HG02852 (cell line): ENCODE data around the gene SPRY2.
A peak's percentile ranks its signal among the peaks of the same experiment; 100 is the strongest.

Source experiments
- ATAC-seq: cut with Tn5 transposase; IDR thresholded peaks from one replicate; pipeline ENCODE4 v1.9.1; 2021; ENCODE audit warnings: mild to moderate bottlenecking, moderate library complexity; ENCODE audit not compliant: unreplicated experiment

The SPRY2 gene

GRCh38 chr13:80341101-80341755, at the start of gene SPRY2:
SPRY2 (minus strand) TSS chr13:80341126; CDS start chr13:80337705, 3,421 bp downstream.
- peak; percentile 41 for ATAC-seq

- no peak for ATAC-seq
Measured at GRCh38 chr13:80390338-80390737, 49.4 kb upstream of the SPRY2 start.

- no peak for ATAC-seq
Measured at GRCh38 chr13:80389073-80390038, 48.4 kb upstream of the SPRY2 start.

GRCh38 chr13:80388506-80388905, 47.6 kb upstream of the SPRY2 start:
- no peak for ATAC-seq

GRCh38 chr13:80386592-80386991, 45.7 kb upstream of the SPRY2 start:
- no peak for ATAC-seq

- no peak for ATAC-seq
Measured at GRCh38 chr13:80386002-80386401, 45.1 kb upstream of the SPRY2 start.

- no peak for ATAC-seq
Measured at GRCh38 chr13:80382576-80382975, 41.6 kb upstream of the SPRY2 start.

GRCh38 chr13:80379245-80379644, 38.3 kb upstream of the SPRY2 start:
- no peak for ATAC-seq

GRCh38 chr13:80376554-80376953, 35.6 kb upstream of the SPRY2 start:
- ATAC-seq = no peak

GRCh38 chr13:80374901-80375300, 34.0 kb upstream of the SPRY2 start:
- no peak for ATAC-seq

- no peak for ATAC-seq
Measured at GRCh38 chr13:80374444-80374843, 33.5 kb upstream of the SPRY2 start.

GRCh38 chr13:80371840-80372509, 31.0 kb upstream of the SPRY2 start:
- no peak for ATAC-seq

- ATAC-seq = no peak
Measured at GRCh38 chr13:80367473-80367872, 26.5 kb upstream of the SPRY2 start.

- no peak for ATAC-seq
Measured at GRCh38 chr13:80363890-80364503, 23.1 kb upstream of the SPRY2 start.

- no peak for ATAC-seq
Measured at GRCh38 chr13:80362481-80362880, 21.6 kb upstream of the SPRY2 start.

GRCh38 chr13:80361883-80362327, 21.0 kb upstream of the SPRY2 start:
- ATAC-seq = peak; percentile 49

- no peak for ATAC-seq
Measured at GRCh38 chr13:80361298-80361697, 20.4 kb upstream of the SPRY2 start.

GRCh38 chr13:80360453-80360800, 19.5 kb upstream of the SPRY2 start:
- ATAC-seq = no peak

- no peak for ATAC-seq
Measured at GRCh38 chr13:80359778-80360452, 19.0 kb upstream of the SPRY2 start.

- no peak for ATAC-seq
Measured at GRCh38 chr13:80359414-80359777, 18.5 kb upstream of the SPRY2 start.
